ENCODE measurements around the gene FAM107B. TPM values are rescaled to one million over a fixed set of nuclear protein-coding genes. Genes with fewer than 3 reads are reported as not detected.

FAM107B gene
- total and polyA plus RNA-seq, 2 of the 4 experiments (the other 2 are of a cell fraction), result 26.4 to 27.1 TPM

- intact Hi-C loops (cut with micrococcal nuclease), result no loop called here
- ATAC-seq (ENCODE audit: low read depth) (peak; percentile 84), DNase-seq (peak; percentile 55)
- no CpG with 5 or more reads among the region's 1 CpG for WGBS, 2 experiments (ENCODE audit: extremely low coverage in 2 of 2, insufficient read length in 1 of 2)
- H3K9me3 ChIP-seq (ENCODE audit: control insufficient read depth, insufficient read depth, low read length), result no peaks in the 10 kb centered on the region
- H2BK15ac ChIP-seq (ENCODE audit: low read depth, low read length), result no peak overlapping the region
- no peak overlapping the region for H3K14ac ChIP-seq (replicated peaks; ENCODE audit: low read depth, low read length)
- no peak overlapping the region for H3K4me3 ChIP-seq (ENCODE audit: insufficient read depth, low read depth, low read length)
- TF ChIP-seq BHLHE40 (IDR thresholded peaks at IDR 0.05; ENCODE audit: low read depth, low read length) (no peak), MAZ (IDR thresholded peaks at IDR 0.05; ENCODE audit: borderline replicate concordance, low read depth, low read length) (no peak)
- TF ChIP-seq, protein P1, sequence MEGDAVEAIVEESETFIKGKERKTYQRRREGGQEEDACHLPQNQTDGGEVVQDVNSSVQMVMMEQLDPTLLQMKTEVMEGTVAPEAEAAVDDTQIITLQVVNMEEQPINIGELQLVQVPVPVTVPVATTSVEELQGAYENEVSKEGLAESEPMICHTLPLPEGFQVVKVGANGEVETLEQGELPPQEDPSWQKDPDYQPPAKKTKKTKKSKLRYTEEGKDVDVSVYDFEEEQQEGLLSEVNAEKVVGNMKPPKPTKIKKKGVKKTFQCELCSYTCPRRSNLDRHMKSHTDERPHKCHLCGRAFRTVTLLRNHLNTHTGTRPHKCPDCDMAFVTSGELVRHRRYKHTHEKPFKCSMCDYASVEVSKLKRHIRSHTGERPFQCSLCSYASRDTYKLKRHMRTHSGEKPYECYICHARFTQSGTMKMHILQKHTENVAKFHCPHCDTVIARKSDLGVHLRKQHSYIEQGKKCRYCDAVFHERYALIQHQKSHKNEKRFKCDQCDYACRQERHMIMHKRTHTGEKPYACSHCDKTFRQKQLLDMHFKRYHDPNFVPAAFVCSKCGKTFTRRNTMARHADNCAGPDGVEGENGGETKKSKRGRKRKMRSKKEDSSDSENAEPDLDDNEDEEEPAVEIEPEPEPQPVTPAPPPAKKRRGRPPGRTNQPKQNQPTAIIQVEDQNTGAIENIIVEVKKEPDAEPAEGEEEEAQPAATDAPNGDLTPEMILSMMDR (conservative IDR thresholded peaks at IDR 0.05; ENCODE audit: low read depth, low read length), result no peak
- no peak overlapping the region for H4K91ac ChIP-seq (ENCODE audit: insufficient read depth, low read depth, low read length)
- H2BK20ac ChIP-seq (ENCODE audit: low read depth, low read length), result no peak overlapping the region
- no peak overlapping the region for H3K4ac ChIP-seq (ENCODE audit: low read depth, low read length)
- no peak overlapping the region for H2AK9ac ChIP-seq (replicated peaks; ENCODE audit: low read depth, low read length, poor library complexity)
- H3K27ac ChIP-seq (ENCODE audit: insufficient read depth, low read length), result peak overlapping the region; percentile 30; the same call in 1 of the 2 replicates
- no peak overlapping the region for H2BK120ac ChIP-seq (ENCODE audit: low read depth, low read length)
- POLR2A ChIA-PET (ENCODE audit: unreplicated experiment), result no interaction called here
- no peak overlapping the region for H3K56ac ChIP-seq (ENCODE audit: extremely low read depth, insufficient read depth, low read length)
- H3K23ac ChIP-seq (ENCODE audit: low read depth, low read length), result no peak overlapping the region
- H4K20me1 ChIP-seq (ENCODE audit: insufficient read depth, low read length), result no peaks in the 10 kb centered on the region
- H2BK5ac ChIP-seq (ENCODE audit: low read depth, low read length, poor library complexity, severe bottlenecking), result peak overlapping the region; percentile 59
- BruUV-seq (replicated peaks), result no TSS peak
- in situ Hi-C loops (cut with MboI; ENCODE audit: low sequenced_read_pairs), result no loop called here
- H3K18ac ChIP-seq (ENCODE audit: low read depth, low read length), result 0 out of 2 replicates have a peak overlapping the region, but pooled peaks have one; percentile 55
- H3K79me1 ChIP-seq (ENCODE audit: low read depth in 1 of 2, low read length in 2 of 2), result no peaks in the 10 kb centered on the region
- no peak overlapping the region for H2AFZ ChIP-seq (replicated peaks; ENCODE audit: low read length, poor library complexity)
- CTCF ChIA-PET, result no interaction called here
- H4K5ac ChIP-seq (ENCODE audit: low read depth, low read length), result no peak overlapping the region; the same call in 1 of the 2 replicates
- no peaks in the 10 kb centered on the region for H3K36me3 ChIP-seq (ENCODE audit: control insufficient read depth, insufficient read depth, low read length)
- no peak overlapping the region for H2AK5ac ChIP-seq (ENCODE audit: low read depth, low read length)
- H3K4me1 ChIP-seq (ENCODE audit: control insufficient read depth, insufficient read depth, low read length), result peaks cover 8% of the 10 kb centered on the region; the same call in 1 of the 2 replicates
- H3K9ac ChIP-seq (ENCODE audit: low read depth, low read length), result 0 out of 2 replicates have a peak overlapping the region, but pooled peaks have one; percentile 41
- dilution Hi-C loops (cut with HindIII; ENCODE audit: low sequenced_read_pairs, unreplicated experiment), result no loop called here
- H3K9me1 ChIP-seq (ENCODE audit: insufficient read depth, low read length), result no peaks in the 10 kb centered on the region
- no peaks in the 10 kb centered on the region for H3K27me3 ChIP-seq (ENCODE audit: control insufficient read depth, insufficient read depth, low read length)
- H4K8ac ChIP-seq (ENCODE audit: low read depth in 2 of 2, low read length in 2 of 2), result no peak overlapping the region
- H3K4me2 ChIP-seq (ENCODE audit: low read depth, low read length), result peak overlapping the region; percentile 37
Measured at GRCh38 chr10:14621037-14621436, 153.7 kb downstream of the FAM107B start.

Data from IMR-90 (cell line).